ENCODE data around the gene CDK5RAP2. TPM values are rescaled to one million over a fixed set of nuclear protein-coding genes. Genes with fewer than 3 reads are reported as not detected.

Gene CDK5RAP2
- total and polyA plus RNA-seq, 2 donors = 27.3 to 44.0 TPM

GRCh38 chr9:120571443-120572257, 8.3 kb downstream of the CDK5RAP2 start:
- Histone ChIP-seq H3K4me3 (ENCODE audit: low read length in 2 of 2) (no peak overlapping the region), H3K27ac (ENCODE audit: low read depth in 1 of 2, low read length in 1 of 2) (no peak overlapping the region), H3K36me3 (ENCODE audit: control insufficient read depth in 2 of 2, insufficient read depth in 2 of 2, low read length in 1 of 2) (peaks cover 40 to 48% of the 10 kb centered on the region in 2 donors), H3K4me1 (ENCODE audit: control insufficient read depth in 2 of 2, insufficient read depth in 2 of 2, low read length in 2 of 2) (no peaks in the 10 kb centered on the region), H3K9me3 (ENCODE audit: control insufficient read depth in 2 of 2, insufficient read depth in 1 of 2, low read length in 1 of 2) (no peaks in the 10 kb centered on the region), H3K27me3 (ENCODE audit: control insufficient read depth in 2 of 2, insufficient read depth in 1 of 2, low read length in 1 of 2) (no peaks in the 10 kb centered on the region)
- WGBS = 97% methylated on average over 11 of the region's 11 CpGs
- DNase-seq (ENCODE audit: low read depth in 6 of 9, low spot score in 9 of 9) = no peak

GRCh38 chr9:120570296-120570695, 9.7 kb downstream of the CDK5RAP2 start:
- 97% methylated on average over 5 of the region's 5 CpGs for WGBS
- Histone ChIP-seq H3K36me3 (ENCODE audit: control insufficient read depth in 2 of 2, insufficient read depth in 2 of 2, low read length in 1 of 2) (peaks cover 47 to 61% of the 10 kb centered on the region in 2 donors), H3K4me1 (ENCODE audit: control insufficient read depth in 2 of 2, insufficient read depth in 2 of 2, low read length in 2 of 2) (no peaks in the 10 kb centered on the region), H3K4me3 (ENCODE audit: low read length in 2 of 2) (no peak overlapping the region), H3K9me3 (ENCODE audit: control insufficient read depth in 2 of 2, insufficient read depth in 1 of 2, low read length in 1 of 2) (no peaks in the 10 kb centered on the region), H3K27me3 (ENCODE audit: control insufficient read depth in 2 of 2, insufficient read depth in 1 of 2, low read length in 1 of 2) (no peaks in the 10 kb centered on the region), H3K27ac (ENCODE audit: low read depth in 1 of 2, low read length in 1 of 2) (no peak overlapping the region)
- DNase-seq (ENCODE audit: low read depth in 6 of 9, low spot score in 9 of 9) = no peak

GRCh38 chr9:120569556-120569955, 10.4 kb downstream of the CDK5RAP2 start:
- DNase-seq (ENCODE audit: low read depth in 6 of 9, low spot score in 9 of 9) = no peak
- Histone ChIP-seq H3K27ac (ENCODE audit: low read depth in 1 of 2, low read length in 1 of 2) (no peak overlapping the region), H3K36me3 (ENCODE audit: control insufficient read depth in 2 of 2, insufficient read depth in 2 of 2, low read length in 1 of 2) (peaks cover 50 to 67% of the 10 kb centered on the region in 2 donors), H3K4me3 (ENCODE audit: low read length in 2 of 2) (no peak overlapping the region), H3K4me1 (ENCODE audit: control insufficient read depth in 2 of 2, insufficient read depth in 2 of 2, low read length in 2 of 2) (no peaks in the 10 kb centered on the region), H3K27me3 (ENCODE audit: control insufficient read depth in 2 of 2, insufficient read depth in 1 of 2, low read length in 1 of 2) (no peaks in the 10 kb centered on the region), H3K9me3 (ENCODE audit: control insufficient read depth in 2 of 2, insufficient read depth in 1 of 2, low read length in 1 of 2) (no peaks in the 10 kb centered on the region)
- 97% methylated on average over 5 of the region's 5 CpGs for WGBS

DNA sequence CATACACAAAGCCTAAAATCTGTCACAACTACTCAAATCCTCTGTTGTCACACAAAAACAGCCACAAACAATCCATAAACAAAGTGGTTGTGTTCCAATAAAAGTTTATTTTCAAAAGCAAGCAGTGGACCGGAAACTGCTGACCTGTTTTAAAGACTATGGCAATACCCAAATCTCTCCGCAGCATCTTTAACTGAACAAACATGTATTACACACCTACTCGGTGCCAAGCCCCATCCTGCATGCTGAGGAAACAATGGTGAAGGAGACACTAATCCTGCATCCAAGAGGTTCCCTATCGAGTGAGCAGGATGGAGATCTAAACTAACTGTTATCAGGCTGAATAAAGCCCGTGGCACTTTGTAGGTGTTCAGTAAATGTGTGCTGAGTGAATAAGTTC, 11.2 kb downstream of the CDK5RAP2 start:
- DNase-seq (ENCODE audit: low read depth in 6 of 9, low spot score in 9 of 9) = no peak
- H3K36me3 ChIP-seq (ENCODE audit: control insufficient read depth in 2 of 2, insufficient read depth in 2 of 2, low read length in 1 of 2) = peaks cover 50 to 70% of the 10 kb centered on the region in 2 donors

DNA sequence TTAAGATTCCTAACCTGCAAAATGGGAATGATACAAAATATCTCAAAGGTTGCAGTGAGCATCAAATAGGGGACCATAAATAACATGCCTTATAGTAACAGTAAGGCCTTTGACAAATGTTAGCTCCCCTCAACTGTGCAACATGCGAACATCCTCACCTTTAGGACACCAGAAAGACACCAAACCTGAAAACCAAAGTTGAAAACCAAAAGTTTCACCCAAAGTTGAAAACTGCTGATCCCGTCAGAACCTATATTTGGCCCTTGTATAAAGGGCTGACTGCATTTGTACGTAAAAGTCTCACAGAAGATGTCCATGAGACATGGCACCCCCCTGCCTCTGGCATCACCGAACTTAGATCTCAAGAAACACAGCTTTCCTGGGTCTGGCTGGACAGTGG, 12.1 kb downstream of the CDK5RAP2 start:
- 97% methylated on average over 4 of the region's 4 CpGs for WGBS
- H3K27ac ChIP-seq (ENCODE audit: low read depth in 1 of 2, low read length in 1 of 2) = no peak overlapping the region

More for the DNA sequence above, 11.2 kb downstream of the CDK5RAP2 start:
- Histone ChIP-seq H3K4me1 (ENCODE audit: control insufficient read depth in 2 of 2, insufficient read depth in 2 of 2, low read length in 2 of 2) (no peaks in the 10 kb centered on the region), H3K27ac (ENCODE audit: low read depth in 1 of 2, low read length in 1 of 2) (no peak overlapping the region), H3K9me3 (ENCODE audit: control insufficient read depth in 2 of 2, insufficient read depth in 1 of 2, low read length in 1 of 2) (no peaks in the 10 kb centered on the region), H3K4me3 (ENCODE audit: low read length in 2 of 2) (no peak overlapping the region), H3K27me3 (ENCODE audit: control insufficient read depth in 2 of 2, insufficient read depth in 1 of 2, low read length in 1 of 2) (no peaks in the 10 kb centered on the region)
- WGBS = 99% methylated on average over 5 of the region's 5 CpGs

DNA sequence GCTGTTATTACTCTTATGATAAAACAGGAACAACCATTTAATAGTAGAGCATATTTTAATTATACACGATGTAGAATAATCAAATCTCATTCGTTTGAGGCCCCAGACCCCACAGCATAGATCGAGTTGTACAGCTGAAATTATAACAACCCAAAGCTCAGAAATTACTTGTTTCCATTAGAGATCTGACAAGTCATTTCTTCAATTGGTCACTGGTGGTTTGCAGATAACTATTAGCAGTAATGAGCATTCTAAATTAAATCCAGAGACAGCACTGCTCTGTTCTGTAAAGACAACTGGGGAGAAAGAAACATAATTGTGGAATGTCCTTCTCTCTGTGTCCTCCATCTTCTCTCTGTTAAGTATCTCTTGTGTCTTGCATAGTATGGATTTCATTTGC, 12.9 kb downstream of the CDK5RAP2 start:
- peaks cover 63 to 82% of the 10 kb centered on the region in 2 donors for H3K36me3 ChIP-seq (ENCODE audit: control insufficient read depth in 2 of 2, insufficient read depth in 2 of 2, low read length in 1 of 2)
- no peak overlapping the region for H3K27ac ChIP-seq (ENCODE audit: low read depth in 1 of 2, low read length in 1 of 2)
- no peak for DNase-seq (ENCODE audit: low read depth in 6 of 9, low spot score in 9 of 9)
- no peaks in the 10 kb centered on the region for H3K27me3 ChIP-seq (ENCODE audit: control insufficient read depth in 2 of 2, insufficient read depth in 1 of 2, low read length in 1 of 2)
- no peaks in the 10 kb centered on the region for H3K4me1 ChIP-seq (ENCODE audit: control insufficient read depth in 2 of 2, insufficient read depth in 2 of 2, low read length in 2 of 2)
- H3K9me3 ChIP-seq (ENCODE audit: control insufficient read depth in 2 of 2, insufficient read depth in 1 of 2, low read length in 1 of 2) = no peaks in the 10 kb centered on the region
- H3K4me3 ChIP-seq (ENCODE audit: low read length in 2 of 2) = no peak overlapping the region
- 98% methylated on average over 3 of the region's 3 CpGs for WGBS

More for the DNA sequence above, 12.1 kb downstream of the CDK5RAP2 start:
- Histone ChIP-seq H3K4me1 (ENCODE audit: control insufficient read depth in 2 of 2, insufficient read depth in 2 of 2, low read length in 2 of 2) (no peaks in the 10 kb centered on the region), H3K36me3 (ENCODE audit: control insufficient read depth in 2 of 2, insufficient read depth in 2 of 2, low read length in 1 of 2) (peaks cover 56 to 77% of the 10 kb centered on the region in 2 donors), H3K9me3 (ENCODE audit: control insufficient read depth in 2 of 2, insufficient read depth in 1 of 2, low read length in 1 of 2) (no peaks in the 10 kb centered on the region), H3K4me3 (ENCODE audit: low read length in 2 of 2) (no peak overlapping the region), H3K27me3 (ENCODE audit: control insufficient read depth in 2 of 2, insufficient read depth in 1 of 2, low read length in 1 of 2) (no peaks in the 10 kb centered on the region)
- DNase-seq (ENCODE audit: low read depth in 6 of 9, low spot score in 9 of 9) = no peak

DNA sequence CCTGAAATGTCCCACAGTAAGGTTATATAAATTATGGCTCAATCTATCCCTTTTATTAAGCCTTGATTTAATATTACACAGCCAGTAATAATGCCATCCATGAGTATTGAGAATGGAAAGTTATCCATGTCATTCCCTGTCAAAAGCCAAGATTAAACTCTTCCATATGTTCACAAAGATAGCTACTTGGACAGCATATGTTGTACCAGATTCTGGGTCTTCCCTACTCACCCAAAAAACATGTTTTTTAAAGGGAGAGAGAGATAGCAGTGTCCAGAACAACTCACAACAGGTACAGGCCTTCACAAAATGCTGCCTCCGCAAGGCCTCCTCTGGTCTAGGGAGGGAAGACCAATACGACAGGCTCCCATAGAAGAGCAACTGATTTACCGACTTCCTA, 15.4 kb downstream of the CDK5RAP2 start:
- WGBS = 98% methylated on average over 3 of the region's 3 CpGs
- peaks cover 51 to 70% of the 10 kb centered on the region in 2 donors for H3K36me3 ChIP-seq (ENCODE audit: control insufficient read depth in 2 of 2, insufficient read depth in 2 of 2, low read length in 1 of 2)

DNA sequence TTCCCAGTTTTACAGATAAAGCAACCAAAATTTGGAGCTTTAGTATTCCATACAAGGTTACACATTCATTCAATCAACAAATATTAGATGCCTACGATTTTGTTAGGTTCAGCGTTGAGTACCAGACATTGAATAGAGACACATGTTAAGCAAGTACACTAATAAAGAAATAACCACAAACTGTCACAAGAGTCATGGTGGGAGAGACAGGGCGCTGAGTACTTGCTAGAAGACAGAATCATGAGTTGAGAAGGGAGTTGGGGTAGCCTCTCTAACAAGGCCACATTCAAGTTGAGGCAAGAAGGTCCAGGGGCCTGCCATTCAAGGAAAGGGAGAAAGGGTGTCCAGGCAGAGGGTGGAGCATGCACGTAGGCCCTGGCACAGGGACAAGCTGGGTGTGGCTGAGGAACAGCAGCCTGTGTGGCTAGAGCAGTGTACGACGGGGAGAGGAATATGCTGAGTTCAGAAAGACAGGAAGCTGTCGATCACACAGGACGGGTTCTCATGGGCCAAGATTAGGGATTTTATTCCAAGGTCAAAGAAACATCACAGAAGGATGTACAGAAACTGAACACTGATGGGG, 17.0 kb downstream of the CDK5RAP2 start:
- Histone ChIP-seq H3K4me1 (ENCODE audit: control insufficient read depth in 2 of 2, insufficient read depth in 2 of 2, low read length in 2 of 2) (no peaks in the 10 kb centered on the region), H3K27me3 (ENCODE audit: control insufficient read depth in 2 of 2, insufficient read depth in 1 of 2, low read length in 1 of 2) (no peaks in the 10 kb centered on the region), H3K9me3 (ENCODE audit: control insufficient read depth in 2 of 2, insufficient read depth in 1 of 2, low read length in 1 of 2) (no peaks in the 10 kb centered on the region), H3K27ac (ENCODE audit: low read depth in 1 of 2, low read length in 1 of 2) (no peak overlapping the region), H3K36me3 (ENCODE audit: control insufficient read depth in 2 of 2, insufficient read depth in 2 of 2, low read length in 1 of 2) (peaks cover 43 to 58% of the 10 kb centered on the region in 2 donors), H3K4me3 (ENCODE audit: low read length in 2 of 2) (no peak overlapping the region)
- DNase-seq (ENCODE audit: low read depth in 6 of 9, low spot score in 9 of 9) = no peak
- WGBS = 95% methylated on average over 8 of the region's 8 CpGs

More for the DNA sequence above, 15.4 kb downstream of the CDK5RAP2 start:
- Histone ChIP-seq H3K27me3 (ENCODE audit: control insufficient read depth in 2 of 2, insufficient read depth in 1 of 2, low read length in 1 of 2) (no peaks in the 10 kb centered on the region), H3K9me3 (ENCODE audit: control insufficient read depth in 2 of 2, insufficient read depth in 1 of 2, low read length in 1 of 2) (no peaks in the 10 kb centered on the region), H3K27ac (ENCODE audit: low read depth in 1 of 2, low read length in 1 of 2) (no peak overlapping the region), H3K4me1 (ENCODE audit: control insufficient read depth in 2 of 2, insufficient read depth in 2 of 2, low read length in 2 of 2) (no peaks in the 10 kb centered on the region), H3K4me3 (ENCODE audit: low read length in 2 of 2) (no peak overlapping the region)
- DNase-seq (ENCODE audit: low read depth in 6 of 9, low spot score in 9 of 9) = no peak

DNA sequence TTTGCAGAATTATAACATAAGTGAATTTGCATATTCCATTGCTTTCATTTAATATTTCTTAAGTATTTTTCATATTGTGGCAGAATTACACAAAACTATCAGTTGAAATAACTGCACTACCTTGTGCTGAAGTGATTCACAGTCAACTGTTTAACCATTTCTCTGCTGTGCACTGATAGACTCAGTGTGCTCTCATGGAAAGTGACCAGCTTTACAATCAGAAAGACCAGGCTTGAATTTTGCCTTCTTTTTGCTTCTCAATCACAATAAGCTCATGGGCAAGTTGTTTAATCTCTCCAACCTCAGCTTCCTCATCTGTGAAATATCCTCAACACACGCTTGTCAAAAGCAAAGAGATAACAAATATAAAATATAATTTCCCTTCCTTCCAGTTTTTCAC, 18.3 kb downstream of the CDK5RAP2 start:
- Histone ChIP-seq H3K36me3 (ENCODE audit: control insufficient read depth in 2 of 2, insufficient read depth in 2 of 2, low read length in 1 of 2) (peaks cover 41 to 53% of the 10 kb centered on the region in 2 donors), H3K9me3 (ENCODE audit: control insufficient read depth in 2 of 2, insufficient read depth in 1 of 2, low read length in 1 of 2) (no peaks in the 10 kb centered on the region), H3K4me3 (ENCODE audit: low read length in 2 of 2) (no peak overlapping the region), H3K27ac (ENCODE audit: low read depth in 1 of 2, low read length in 1 of 2) (no peak overlapping the region), H3K4me1 (ENCODE audit: control insufficient read depth in 2 of 2, insufficient read depth in 2 of 2, low read length in 2 of 2) (no peaks in the 10 kb centered on the region), H3K27me3 (ENCODE audit: control insufficient read depth in 2 of 2, insufficient read depth in 1 of 2, low read length in 1 of 2) (no peaks in the 10 kb centered on the region)
- 95% methylated on average over 1 of the region's 1 CpG for WGBS
- no peak for DNase-seq (ENCODE audit: low read depth in 6 of 9, low spot score in 9 of 9)
